Epidermal melanocyte (primary cell): ENCODE measurements around the gene IRF1.
"Not testable (repeated sequence)": the region's sequence is repeated elsewhere in the genome, so short reads cannot be mapped to it uniquely, and the experiment has no call there.

Experiments used
- DNase-seq: peaks from one replicate; pipeline ENCODE4 v3.0.0; 2011; ENCODE audit warnings: low spot score; ENCODE audit not compliant: insufficient read length

IRF1 gene

GRCh38 chr5:132487095-132487428 lies 3.5 kb downstream of the IRF1 start:
- no peak for DNase-seq

- no peak for DNase-seq
Observed at GRCh38 chr5:132486318-132487094, 4.1 kb downstream of the IRF1 start.

GRCh38 chr5:132485641-132486317 lies 4.8 kb downstream of the IRF1 start:
- no peak for DNase-seq

GRCh38 chr5:132484876-132485640 lies 5.5 kb downstream of the IRF1 start:
- DNase-seq = not testable (repeated sequence)

GRCh38 chr5:132484391-132484725 lies 6.2 kb downstream of the IRF1 start:
- no peak for DNase-seq

- DNase-seq = no peak
Observed at GRCh38 chr5:132483661-132484390, 6.7 kb downstream of the IRF1 start.

GRCh38 chr5:132483101-132483500 lies 7.5 kb downstream of the IRF1 start:
- no peak for DNase-seq

GRCh38 chr5:132481596-132482211 lies 8.9 kb downstream of the IRF1 start:
- DNase-seq = no peak

GRCh38 chr5:132480893-132481595 lies 9.5 kb downstream of the IRF1 start:
- no peak for DNase-seq

GRCh38 chr5:132480546-132480892 lies 10.1 kb downstream of the IRF1 start:
- DNase-seq = no peak

- no peak for DNase-seq
Observed at GRCh38 chr5:132480042-132480441, 10.5 kb downstream of the IRF1 start.

GRCh38 chr5:132479111-132479951 lies 11.2 kb downstream of the IRF1 start:
- no peak for DNase-seq

GRCh38 chr5:132478366-132478871 lies 12.2 kb downstream of the IRF1 start:
- DNase-seq = no peak

- DNase-seq = no peak
Observed at GRCh38 chr5:132477784-132478365, 12.7 kb downstream of the IRF1 start.

GRCh38 chr5:132476876-132477781 lies 13.4 kb downstream of the IRF1 start:
- no peak for DNase-seq

- no peak for DNase-seq
Observed at GRCh38 chr5:132475987-132476875, 14.3 kb downstream of the IRF1 start.

- DNase-seq = no peak
Observed at GRCh38 chr5:132475497-132475882, 15.1 kb downstream of the IRF1 start.
